BE2C (cell line): Measurements from ENCODE around the gene GSTA2.

Source experiments
- DNase-seq: peaks from one replicate; pipeline ENCODE4 v3.0.0-alpha.2; 2020
- H3K27me3 ChIP-seq: fragments of 250-450 bp; sonication (Bioruptor Pico); 2 replicates; pipeline ENCODE4 v1.5.1; 2020; ENCODE audit warnings: mild to moderate bottlenecking
- H3K36me3 ChIP-seq: fragments of 250-450 bp; sonication (Bioruptor Pico); 2 replicates; pipeline ENCODE4 v1.5.1; 2020; ENCODE audit warnings: mild to moderate bottlenecking
- H3K4me1 ChIP-seq: fragments of 250-450 bp; sonication (Bioruptor Pico); 2 replicates; pipeline ENCODE4 v1.5.1; 2020
- H3K4me3 ChIP-seq: 2 replicates; pipeline ENCODE4 v1.5.1; 2011; ENCODE audit warnings: low read depth, low read length
- H3K9me3 ChIP-seq: fragments of 250-450 bp; sonication (Bioruptor Pico); 2 replicates; pipeline ENCODE4 v1.5.1; 2020
- TF ChIP-seq, protein P1 (sequence below): IDR thresholded peaks from 2 replicates; pipeline ENCODE4 v1.5.1; 2012; ENCODE audit warnings: mild to moderate bottlenecking, low read depth, low read length

The GSTA2 gene

DNA sequence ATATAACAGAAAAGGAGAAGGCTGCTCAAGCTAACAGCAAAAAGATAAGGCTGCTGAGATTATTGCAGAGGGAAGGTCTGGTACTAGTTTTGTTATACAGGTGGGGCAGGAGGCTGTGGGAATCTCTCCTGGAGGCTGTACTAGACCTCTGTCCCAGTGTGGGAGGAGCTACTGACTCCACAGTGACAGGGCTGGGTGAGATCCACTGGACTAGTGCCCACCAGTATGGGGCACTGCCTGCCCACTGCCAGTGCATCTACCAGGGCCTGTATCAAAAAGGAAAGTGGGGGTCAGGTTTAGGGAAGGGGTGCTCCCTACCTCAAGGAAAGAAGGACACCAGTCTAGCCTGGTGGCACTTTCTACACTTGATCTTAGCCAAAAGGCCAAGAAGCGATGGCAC, 30.1 kb downstream of the GSTA2 start:
- no peaks in the 10 kb centered on the region for H3K9me3 ChIP-seq
- TF ChIP-seq, protein P1, sequence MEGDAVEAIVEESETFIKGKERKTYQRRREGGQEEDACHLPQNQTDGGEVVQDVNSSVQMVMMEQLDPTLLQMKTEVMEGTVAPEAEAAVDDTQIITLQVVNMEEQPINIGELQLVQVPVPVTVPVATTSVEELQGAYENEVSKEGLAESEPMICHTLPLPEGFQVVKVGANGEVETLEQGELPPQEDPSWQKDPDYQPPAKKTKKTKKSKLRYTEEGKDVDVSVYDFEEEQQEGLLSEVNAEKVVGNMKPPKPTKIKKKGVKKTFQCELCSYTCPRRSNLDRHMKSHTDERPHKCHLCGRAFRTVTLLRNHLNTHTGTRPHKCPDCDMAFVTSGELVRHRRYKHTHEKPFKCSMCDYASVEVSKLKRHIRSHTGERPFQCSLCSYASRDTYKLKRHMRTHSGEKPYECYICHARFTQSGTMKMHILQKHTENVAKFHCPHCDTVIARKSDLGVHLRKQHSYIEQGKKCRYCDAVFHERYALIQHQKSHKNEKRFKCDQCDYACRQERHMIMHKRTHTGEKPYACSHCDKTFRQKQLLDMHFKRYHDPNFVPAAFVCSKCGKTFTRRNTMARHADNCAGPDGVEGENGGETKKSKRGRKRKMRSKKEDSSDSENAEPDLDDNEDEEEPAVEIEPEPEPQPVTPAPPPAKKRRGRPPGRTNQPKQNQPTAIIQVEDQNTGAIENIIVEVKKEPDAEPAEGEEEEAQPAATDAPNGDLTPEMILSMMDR, result no peak
- no peak for DNase-seq

DNA sequence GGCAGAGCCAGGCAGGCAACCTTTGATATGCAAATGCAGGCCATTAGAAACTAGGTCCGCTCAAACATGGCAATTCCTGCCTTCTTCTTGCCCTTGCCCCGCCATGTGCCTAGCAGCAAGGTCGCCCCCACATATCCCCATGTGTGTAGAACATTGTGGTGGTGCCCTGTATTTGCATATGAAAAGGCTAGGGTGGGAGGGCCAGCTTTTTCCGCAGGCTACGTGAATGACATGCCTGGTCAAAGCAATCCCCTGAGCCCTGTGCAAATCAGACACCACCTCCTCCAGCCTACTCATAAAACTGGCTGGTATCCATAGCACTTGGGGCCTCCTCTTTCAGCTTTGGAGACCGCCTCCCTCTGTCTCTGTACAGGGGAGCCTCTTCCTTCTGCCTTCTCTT, 31.6 kb downstream of the GSTA2 start:
- Histone ChIP-seq H3K4me1 (no peaks in the 10 kb centered on the region), H3K9me3 (no peaks in the 10 kb centered on the region), H3K27me3 (no peaks in the 10 kb centered on the region), H3K36me3 (no peaks in the 10 kb centered on the region), H3K4me3 (no peak overlapping the region)
- DNase-seq, result no peak
- TF ChIP-seq, protein P1, result no peak

More for the DNA sequence above, 30.1 kb downstream of the GSTA2 start:
- no peaks in the 10 kb centered on the region for H3K27me3 ChIP-seq
- no peak overlapping the region for H3K4me3 ChIP-seq
- H3K4me1 ChIP-seq, result no peaks in the 10 kb centered on the region
- H3K36me3 ChIP-seq, result no peaks in the 10 kb centered on the region

DNA sequence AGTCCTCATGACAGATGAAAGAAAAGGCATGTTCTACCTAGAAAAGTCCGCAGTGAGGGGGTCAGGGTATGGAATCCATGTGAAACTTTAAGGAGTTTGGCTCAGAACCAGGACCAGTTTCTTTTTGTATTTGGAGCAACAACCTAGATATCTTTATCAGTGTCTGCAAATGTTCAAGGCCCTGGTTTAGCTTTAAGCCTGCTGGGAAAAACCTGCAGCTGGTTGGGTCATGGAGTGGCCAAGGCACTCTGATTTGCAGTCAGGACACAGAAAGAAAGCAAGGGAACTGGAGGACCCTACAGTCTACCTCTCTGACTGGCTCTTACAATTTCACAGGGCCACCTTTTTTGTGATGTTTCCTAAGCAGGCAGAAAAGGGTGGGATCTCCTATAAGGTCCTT, 33.7 kb downstream of the GSTA2 start:
- H3K4me3 ChIP-seq, result no peak overlapping the region
- no peak for DNase-seq
- no peaks in the 10 kb centered on the region for H3K4me1 ChIP-seq
- H3K36me3 ChIP-seq, result no peaks in the 10 kb centered on the region
- no peaks in the 10 kb centered on the region for H3K9me3 ChIP-seq
- TF ChIP-seq, protein P1, result no peak
- no peaks in the 10 kb centered on the region for H3K27me3 ChIP-seq

DNA sequence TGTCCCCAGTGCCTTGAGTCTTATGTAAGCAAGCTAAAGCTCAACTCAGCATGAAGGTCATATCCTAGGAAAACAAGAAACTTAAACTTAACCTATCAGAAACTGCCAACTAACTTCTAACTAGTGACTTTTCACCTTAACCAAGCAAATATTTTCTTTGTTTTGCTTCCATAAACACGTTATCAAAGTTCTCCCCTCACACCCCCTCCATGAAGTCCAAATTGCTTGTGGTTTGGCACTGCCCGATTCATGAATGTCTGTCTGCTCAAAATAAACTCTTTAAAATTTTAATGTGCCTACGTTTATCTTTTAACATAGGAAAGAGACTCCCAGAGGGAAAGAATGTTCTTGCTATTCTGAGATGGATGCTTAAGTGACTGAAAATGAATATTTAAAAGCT, 34.9 kb downstream of the GSTA2 start:
- no peak for DNase-seq
- H3K36me3 ChIP-seq, result no peaks in the 10 kb centered on the region
- TF ChIP-seq, protein P1, result no peak
- no peaks in the 10 kb centered on the region for H3K9me3 ChIP-seq
- no peak overlapping the region for H3K4me3 ChIP-seq
- H3K27me3 ChIP-seq, result no peaks in the 10 kb centered on the region
- H3K4me1 ChIP-seq, result no peaks in the 10 kb centered on the region

DNA sequence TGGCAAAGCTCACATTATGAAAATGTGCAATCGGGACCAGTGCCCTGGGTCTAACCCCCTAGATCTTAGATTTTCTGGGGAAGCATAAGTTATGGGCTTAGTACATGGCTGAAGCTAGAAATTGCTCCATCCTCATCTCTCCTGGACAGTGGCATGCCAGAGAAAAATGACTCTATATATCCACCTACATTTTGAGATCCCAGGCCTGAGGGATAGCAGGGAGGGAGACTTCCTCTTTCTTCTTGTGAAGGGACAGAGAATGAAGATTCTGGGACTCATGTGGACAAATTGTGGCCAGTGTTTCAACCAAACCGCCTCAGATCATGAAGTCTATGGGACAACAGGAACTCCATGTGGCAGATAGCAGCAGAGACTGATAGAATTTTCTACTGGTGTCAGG, 35.4 kb downstream of the GSTA2 start:
- TF ChIP-seq, protein P1, result no peak
- no peaks in the 10 kb centered on the region for H3K4me1 ChIP-seq
- H3K27me3 ChIP-seq, result no peaks in the 10 kb centered on the region
- no peaks in the 10 kb centered on the region for H3K36me3 ChIP-seq
- DNase-seq, result no peak
- H3K4me3 ChIP-seq, result no peak overlapping the region
- no peaks in the 10 kb centered on the region for H3K9me3 ChIP-seq

DNA sequence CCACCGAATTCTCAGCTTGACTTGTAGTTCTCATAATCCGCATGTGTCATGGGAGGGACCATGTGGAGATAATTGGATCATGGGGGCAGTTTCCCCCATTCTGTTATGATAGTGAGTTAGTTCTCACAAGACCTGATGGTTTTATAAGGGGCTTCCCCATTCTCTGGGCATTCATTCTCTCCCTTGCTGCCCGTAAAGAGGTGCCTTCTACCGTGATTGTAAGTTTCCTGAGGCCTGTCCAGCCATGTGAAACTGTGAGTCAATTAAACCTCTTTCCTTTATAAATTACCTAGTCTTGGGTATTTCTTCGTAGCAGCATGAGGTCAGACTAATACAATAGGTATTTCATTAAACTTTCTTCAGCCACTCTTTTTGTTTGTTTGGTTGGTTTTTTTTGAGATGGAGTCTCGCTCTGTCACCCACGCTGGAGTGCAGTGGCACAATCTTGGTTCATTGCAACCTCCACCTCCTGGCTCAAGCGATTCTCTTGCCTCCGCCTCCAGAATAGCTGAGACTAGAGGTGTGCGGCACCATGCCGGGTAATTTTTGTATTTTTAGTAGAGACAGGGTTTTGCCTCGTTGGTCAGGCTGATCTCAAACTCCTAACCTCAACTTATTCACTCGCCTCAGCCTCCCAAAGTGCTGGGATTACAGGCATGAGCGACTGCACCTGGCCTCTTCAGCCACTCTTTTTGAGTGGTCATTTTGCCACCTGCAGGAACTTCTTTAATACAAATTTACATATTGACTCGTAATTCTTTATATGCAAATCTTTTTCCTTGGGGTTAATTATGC, 36.3 kb downstream of the GSTA2 start:
- no peak for DNase-seq
- Histone ChIP-seq H3K4me1 (no peaks in the 10 kb centered on the region), H3K27me3 (no peaks in the 10 kb centered on the region), H3K9me3 (no peaks in the 10 kb centered on the region), H3K36me3 (no peaks in the 10 kb centered on the region), H3K4me3 (no peak overlapping the region)
- TF ChIP-seq, protein P1, result no peak
